T-helper 2 cell (primary cell): ENCODE results near the gene LRMDA.

ENCODE experiments used
- DNase-seq, 5 experiments: peaks; one replicate each; pipeline versions ENCODE4 v3.0.0 to v3.0.0-alpha.2; 2012 to 2022

Gene LRMDA

GRCh38 chr10:76150876-76151288, 719.5 kb downstream of the LRMDA start:
- DNase-seq, result no peak

- DNase-seq, result no peak
Observed at GRCh38 chr10:76152186-76152585, 720.8 kb downstream of the LRMDA start.

GRCh38 chr10:76155961-76156360, 724.5 kb downstream of the LRMDA start:
- no peak for DNase-seq

GRCh38 chr10:76160446-76161300, 729.2 kb downstream of the LRMDA start:
- no peak for DNase-seq

GRCh38 chr10:76161301-76161582, 729.8 kb downstream of the LRMDA start:
- no peak for DNase-seq

GRCh38 chr10:76168437-76168836, 737.0 kb downstream of the LRMDA start:
- DNase-seq, result no peak

- DNase-seq, result no peak
Observed at GRCh38 chr10:76169246-76169645, 737.8 kb downstream of the LRMDA start.

GRCh38 chr10:76172020-76172419, 740.6 kb downstream of the LRMDA start:
- DNase-seq, result no peak

GRCh38 chr10:76175533-76176165, 744.2 kb downstream of the LRMDA start:
- DNase-seq, result no peak

- DNase-seq, result no peak
Observed at GRCh38 chr10:76176166-76176550, 744.7 kb downstream of the LRMDA start.

GRCh38 chr10:76177936-76178335, 746.5 kb downstream of the LRMDA start:
- DNase-seq, result no peak

- DNase-seq, result no peak
Observed at GRCh38 chr10:76178532-76179292, 747.3 kb downstream of the LRMDA start.

- no peak for DNase-seq
Observed at GRCh38 chr10:76179806-76180205, 748.4 kb downstream of the LRMDA start.

- DNase-seq, result no peak
Observed at GRCh38 chr10:76184647-76185046, 753.2 kb downstream of the LRMDA start.

GRCh38 chr10:76185471-76186301, 754.3 kb downstream of the LRMDA start:
- no peak for DNase-seq

- no peak for DNase-seq
Observed at GRCh38 chr10:76188216-76188615, 756.8 kb downstream of the LRMDA start.

GRCh38 chr10:76190634-76191270, 759.3 kb downstream of the LRMDA start:
- DNase-seq, result no peak

GRCh38 chr10:76191336-76191735, 759.9 kb downstream of the LRMDA start:
- no peak for DNase-seq

GRCh38 chr10:76192151-76192550, 760.7 kb downstream of the LRMDA start:
- no peak for DNase-seq

GRCh38 chr10:76192694-76193320, 761.4 kb downstream of the LRMDA start:
- no peak for DNase-seq

GRCh38 chr10:76195654-76196390, 764.4 kb downstream of the LRMDA start:
- DNase-seq, result no peak
